ENCODE results near the gene RNU5D-1. TPM values are rescaled to one million over a fixed set of nuclear protein-coding genes. Genes with fewer than 3 reads are reported as not detected.

RNU5D-1 gene
- total and polyA plus RNA-seq, 2 of the 13 experiments (the other 11 are each of a cell fraction or from before 2014, with no cell fraction given), result 165 TPM; not detected in 1

DNA sequence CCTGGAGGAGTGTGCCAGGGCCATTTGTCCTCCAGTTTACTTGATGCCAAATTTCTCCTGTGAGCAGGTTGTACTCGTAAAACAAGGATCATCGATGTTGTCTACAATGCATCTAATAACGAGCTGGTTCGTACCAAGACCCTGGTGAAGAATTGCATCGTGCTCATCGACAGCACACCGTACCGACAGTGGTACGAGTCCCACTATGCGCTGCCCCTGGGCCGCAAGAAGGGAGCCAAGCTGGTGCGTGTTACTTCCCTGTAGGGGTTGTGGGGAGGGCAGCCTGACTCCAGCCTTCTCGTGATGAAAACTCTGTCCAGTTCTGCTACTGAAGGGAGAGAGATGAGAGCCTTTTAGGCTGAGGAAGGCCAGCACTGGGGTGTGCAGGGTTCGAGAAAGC, 46.6 kb upstream of the RNU5D-1 start:
- no peak for FAIRE-seq
- Histone ChIP-seq H3K36me3 (replicated peaks in 1 of 2; ENCODE audit: control insufficient read depth in 1 of 2, insufficient read depth in 2 of 2, low read length in 2 of 2) (peaks cover 12 to 24% of the 10 kb centered on the region in 2 experiments), H4K20me1 (ENCODE audit: insufficient read depth, low read length) (peaks cover 36% of the 10 kb centered on the region), H3K9me3 (ENCODE audit: low read length) (no peaks in the 10 kb centered on the region), H3K79me2 (ENCODE audit: insufficient read depth, low read length) (peaks cover 35% of the 10 kb centered on the region), H3K27ac (ENCODE audit: extremely low read length, insufficient read depth, low read length) (peak overlapping the region; percentile 81), H2AFZ (ENCODE audit: low read length) (no peak overlapping the region), H3K4me3 (replicated peaks in 1 of 3; ENCODE audit: insufficient read depth in 1 of 3, low read depth in 2 of 3, low read length in 3 of 3) (peak overlapping the region; percentile 84 to 97 (median 96); a peak in 4 of 6 replicates), H3K4me2 (ENCODE audit: low read depth, low read length) (peak overlapping the region; percentile 95), H3K27me3 (ENCODE audit: control insufficient read depth in 1 of 2, insufficient read depth in 2 of 2, low read length in 2 of 2) (no peaks in the 10 kb centered on the region; a peak in 1 of 5 replicates), H3K9ac (ENCODE audit: insufficient read depth, low read depth, low read length) (peak overlapping the region; percentile 91), H3K4me1 (ENCODE audit: insufficient read depth, low read length) (peaks cover 30% of the 10 kb centered on the region)
- WGBS (ENCODE audit: low lambda C conversion rate), result 93% methylated on average over 13 of the region's 14 CpGs
- CTCF ChIA-PET (ENCODE audit: low intra/inter-chr PET ratio, low total read pairs), result no interaction called here
- DNase-seq (ENCODE audit: low spot score), result no peak
- POLR2A ChIA-PET, result interaction anchor here (0.9 to 4.0 kb wide), 6 partner anchors 11 to 47 kb away, joined by 3 to 21 read pairs (median 6); partner anchors contain the start of genes BTBD19, DYNLT4, PLK3 and RNU5D-1
- intact Hi-C loops (cut with micrococcal nuclease; ENCODE audit: unreplicated experiment), result no loop called here
- BruUV-seq (replicated peaks), result no TSS peak
- no peak for ATAC-seq
- in situ Hi-C loops (cut with HindIII; ENCODE audit: extremely low pct_ligation_motif_present, low pct_unique_long_range_greater_than_20kb), result no loop called here
- 0 out of 2 replicates have a peak, but pooled peaks have one; percentile 15 for TF ChIP-seq MTA1 (CRISPR knock-in tag; IDR thresholded peaks at IDR 0.05; ENCODE audit: borderline replicate concordance)
- TF ChIP-seq DR1 (CRISPR knock-in tag; IDR thresholded peaks at IDR 0.05), result no peak
- TF ChIP-seq MIXL1 (CRISPR knock-in tag; IDR thresholded peaks at IDR 0.05), result no peak
- no peak for TF ChIP-seq ZSCAN30 (CRISPR knock-in tag; IDR thresholded peaks at IDR 0.05)
- TF ChIP-seq SCMH1 (CRISPR knock-in tag; IDR thresholded peaks at IDR 0.05; ENCODE audit: borderline replicate concordance), result no peak
- TF ChIP-seq ZNF335 (CRISPR knock-in tag; IDR thresholded peaks at IDR 0.05), result no peak
- no peak for TF ChIP-seq ZNF619 (CRISPR knock-in tag; IDR thresholded peaks at IDR 0.05)
- no peak for TF ChIP-seq SOX5 (CRISPR knock-in tag; IDR thresholded peaks at IDR 0.05; ENCODE audit: borderline replicate concordance)
- TF ChIP-seq, protein P1, sequence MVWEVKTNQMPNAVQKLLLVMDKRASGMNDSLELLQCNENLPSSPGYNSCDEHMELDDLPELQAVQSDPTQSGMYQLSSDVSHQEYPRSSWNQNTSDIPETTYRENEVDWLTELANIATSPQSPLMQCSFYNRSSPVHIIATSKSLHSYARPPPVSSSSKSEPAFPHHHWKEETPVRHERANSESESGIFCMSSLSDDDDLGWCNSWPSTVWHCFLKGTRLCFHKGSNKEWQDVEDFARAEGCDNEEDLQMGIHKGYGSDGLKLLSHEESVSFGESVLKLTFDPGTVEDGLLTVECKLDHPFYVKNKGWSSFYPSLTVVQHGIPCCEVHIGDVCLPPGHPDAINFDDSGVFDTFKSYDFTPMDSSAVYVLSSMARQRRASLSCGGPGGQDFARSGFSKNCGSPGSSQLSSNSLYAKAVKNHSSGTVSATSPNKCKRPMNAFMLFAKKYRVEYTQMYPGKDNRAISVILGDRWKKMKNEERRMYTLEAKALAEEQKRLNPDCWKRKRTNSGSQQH (CRISPR knock-in tag; IDR thresholded peaks at IDR 0.05; ENCODE audit: low read depth), result no peak
- TF ChIP-seq, protein P2, sequence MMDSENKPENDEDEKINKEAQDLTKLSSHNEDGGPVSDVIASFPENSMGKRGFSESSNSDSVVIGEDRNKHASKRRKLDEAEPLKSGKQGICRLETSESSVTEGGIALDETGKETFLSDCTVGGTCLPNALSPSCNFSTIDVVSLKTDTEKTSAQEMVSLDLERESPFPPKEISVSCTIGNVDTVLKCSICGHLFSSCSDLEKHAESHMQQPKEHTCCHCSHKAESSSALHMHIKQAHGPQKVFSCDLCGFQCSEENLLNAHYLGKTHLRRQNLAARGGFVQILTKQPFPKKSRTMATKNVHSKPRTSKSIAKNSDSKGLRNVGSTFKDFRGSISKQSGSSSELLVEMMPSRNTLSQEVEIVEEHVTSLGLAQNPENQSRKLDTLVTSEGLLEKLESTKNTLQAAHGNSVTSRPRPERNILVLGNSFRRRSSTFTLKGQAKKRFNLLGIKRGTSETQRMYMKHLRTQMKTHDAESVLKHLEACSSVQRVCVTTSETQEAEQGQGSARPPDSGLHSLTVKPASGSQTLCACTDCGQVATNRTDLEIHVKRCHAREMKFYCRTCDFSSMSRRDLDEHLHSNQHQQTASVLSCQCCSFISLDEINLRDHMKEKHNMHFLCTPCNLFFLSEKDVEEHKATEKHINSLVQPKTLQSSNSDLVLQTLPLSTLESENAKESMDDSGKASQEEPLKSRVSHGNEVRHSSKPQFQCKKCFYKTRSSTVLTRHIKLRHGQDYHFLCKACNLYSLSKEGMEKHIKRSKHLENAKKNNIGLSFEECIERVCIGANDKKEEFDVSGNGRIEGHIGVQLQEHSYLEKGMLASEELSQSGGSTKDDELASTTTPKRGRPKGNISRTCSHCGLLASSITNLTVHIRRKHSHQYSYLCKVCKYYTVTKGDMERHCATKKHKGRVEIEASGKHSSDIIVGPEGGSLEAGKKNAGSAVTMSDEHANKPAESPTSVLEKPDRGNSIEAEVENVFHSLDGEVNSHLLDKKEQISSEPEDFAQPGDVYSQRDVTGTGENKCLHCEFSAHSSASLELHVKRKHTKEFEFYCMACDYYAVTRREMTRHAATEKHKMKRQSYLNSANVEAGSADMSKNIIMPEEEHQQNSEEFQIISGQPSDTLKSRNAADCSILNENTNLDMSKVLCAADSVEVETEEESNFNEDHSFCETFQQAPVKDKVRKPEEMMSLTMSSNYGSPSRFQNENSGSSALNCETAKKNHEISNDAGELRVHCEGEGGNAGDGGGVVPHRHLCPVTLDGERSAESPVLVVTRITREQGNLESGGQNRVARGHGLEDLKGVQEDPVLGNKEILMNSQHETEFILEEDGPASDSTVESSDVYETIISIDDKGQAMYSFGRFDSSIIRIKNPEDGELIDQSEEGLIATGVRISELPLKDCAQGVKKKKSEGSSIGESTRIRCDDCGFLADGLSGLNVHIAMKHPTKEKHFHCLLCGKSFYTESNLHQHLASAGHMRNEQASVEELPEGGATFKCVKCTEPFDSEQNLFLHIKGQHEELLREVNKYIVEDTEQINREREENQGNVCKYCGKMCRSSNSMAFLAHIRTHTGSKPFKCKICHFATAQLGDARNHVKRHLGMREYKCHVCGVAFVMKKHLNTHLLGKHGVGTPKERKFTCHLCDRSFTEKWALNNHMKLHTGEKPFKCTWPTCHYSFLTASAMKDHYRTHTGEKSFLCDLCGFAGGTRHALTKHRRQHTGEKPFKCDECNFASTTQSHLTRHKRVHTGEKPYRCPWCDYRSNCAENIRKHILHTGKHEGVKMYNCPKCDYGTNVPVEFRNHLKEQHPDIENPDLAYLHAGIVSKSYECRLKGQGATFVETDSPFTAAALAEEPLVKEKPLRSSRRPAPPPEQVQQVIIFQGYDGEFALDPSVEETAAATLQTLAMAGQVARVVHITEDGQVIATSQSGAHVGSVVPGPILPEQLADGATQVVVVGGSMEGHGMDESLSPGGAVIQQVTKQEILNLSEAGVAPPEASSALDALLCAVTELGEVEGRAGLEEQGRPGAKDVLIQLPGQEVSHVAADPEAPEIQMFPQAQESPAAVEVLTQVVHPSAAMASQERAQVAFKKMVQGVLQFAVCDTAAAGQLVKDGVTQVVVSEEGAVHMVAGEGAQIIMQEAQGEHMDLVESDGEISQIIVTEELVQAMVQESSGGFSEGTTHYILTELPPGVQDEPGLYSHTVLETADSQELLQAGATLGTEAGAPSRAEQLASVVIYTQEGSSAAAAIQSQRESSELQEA (CRISPR knock-in tag; IDR thresholded peaks at IDR 0.05; ENCODE audit: not compliant biosample characterization), result no peak
- no peak for TF ChIP-seq ZFP41 (CRISPR knock-in tag; IDR thresholded peaks at IDR 0.05; ENCODE audit: borderline replicate concordance)
- TF ChIP-seq ZBTB1 (CRISPR knock-in tag; IDR thresholded peaks at IDR 0.05; ENCODE audit: borderline replicate concordance), result no peak
- no peak for TF ChIP-seq CEBPB (IDR thresholded peaks at IDR 0.05; ENCODE audit: borderline replicate concordance, low read depth, low read length)
- TF ChIP-seq ZNF879 (CRISPR knock-in tag; IDR thresholded peaks at IDR 0.05), result no peak
- 0 out of 2 replicates have a peak, but pooled peaks have one; percentile 25 for TF ChIP-seq POLR2AphosphoS5 (IDR thresholded peaks at IDR 0.05; ENCODE audit: low read depth, low read length)
- no peak for TF ChIP-seq NR3C1 (CRISPR knock-in tag; IDR thresholded peaks at IDR 0.05)

Measured in HepG2 (cell line).